CD4-positive, alpha-beta T cell treated with Interleukin-15 for 1 hour (primary cell): ENCODE measurements around the gene HNRNPU.
"Not testable (repeated sequence)": the region's sequence is repeated elsewhere in the genome, so short reads cannot be mapped to it uniquely, and the experiment has no call there.

Experiments
- DNase-seq: peaks from one replicate; pipeline ENCODE4 v3.0.0-alpha.2; 2020

HNRNPU gene

GRCh38 chr1:244837597-244838258 is 26.6 kb downstream of the HNRNPU start:
- no peak for DNase-seq

- DNase-seq = no peak
Measured at GRCh38 chr1:244836584-244836983, 27.8 kb downstream of the HNRNPU start.

- DNase-seq = no peak
Measured at GRCh38 chr1:244836135-244836521, 28.2 kb downstream of the HNRNPU start.

- peak; percentile 85 for DNase-seq
Measured at GRCh38 chr1:244835276-244836134, 28.8 kb downstream of the HNRNPU start, which contains the start of gene COX20. COX20 (plus strand) TSS chr1:244835658; CDS start chr1:244835715, 57 bp downstream.

GRCh38 chr1:244834543-244835275 is 29.6 kb downstream of the HNRNPU start:
- peak; percentile 93 for DNase-seq

- peak; percentile 47 for DNase-seq
Measured at GRCh38 chr1:244833734-244834542, 30.4 kb downstream of the HNRNPU start.

GRCh38 chr1:244833260-244833659 is 31.1 kb downstream of the HNRNPU start:
- DNase-seq = not testable (repeated sequence)

GRCh38 chr1:244830639-244831038 is 33.7 kb downstream of the HNRNPU start:
- DNase-seq = no peak

- DNase-seq = no peak
Measured at GRCh38 chr1:244826712-244827111, 37.6 kb downstream of the HNRNPU start.

GRCh38 chr1:244822878-244823277 is 41.5 kb downstream of the HNRNPU start:
- no peak for DNase-seq

- no peak for DNase-seq
Measured at GRCh38 chr1:244821134-244821533, 43.2 kb downstream of the HNRNPU start.

- DNase-seq = no peak
Measured at GRCh38 chr1:244820131-244820530, 44.2 kb downstream of the HNRNPU start.

GRCh38 chr1:244817415-244817894 is 46.9 kb downstream of the HNRNPU start:
- no peak for DNase-seq

- DNase-seq = peak; percentile 44
Measured at GRCh38 chr1:244815600-244816099, 48.7 kb downstream of the HNRNPU start.

GRCh38 chr1:244813327-244813726 is 51.0 kb downstream of the HNRNPU start:
- DNase-seq = no peak

GRCh38 chr1:244810221-244810620 is 54.1 kb downstream of the HNRNPU start:
- DNase-seq = no peak

GRCh38 chr1:244807138-244807537 is 57.2 kb downstream of the HNRNPU start:
- no peak for DNase-seq

GRCh38 chr1:244804841-244805240 is 59.5 kb downstream of the HNRNPU start:
- no peak for DNase-seq

GRCh38 chr1:244802556-244803239 is 61.6 kb downstream of the HNRNPU start:
- no peak for DNase-seq

- no peak for DNase-seq
Measured at GRCh38 chr1:244802041-244802440, 62.3 kb downstream of the HNRNPU start.

- peak; percentile 58 for DNase-seq
Measured at GRCh38 chr1:244801246-244801645, 63.1 kb downstream of the HNRNPU start.

GRCh38 chr1:244800821-244801220 is 63.5 kb downstream of the HNRNPU start:
- DNase-seq = no peak
